Measurements from ENCODE around the gene NES.

GRCh38 chr1:156706657-156707416 lies 29.6 kb upstream of the NES start:
- TF ChIP-seq, protein P1, sequence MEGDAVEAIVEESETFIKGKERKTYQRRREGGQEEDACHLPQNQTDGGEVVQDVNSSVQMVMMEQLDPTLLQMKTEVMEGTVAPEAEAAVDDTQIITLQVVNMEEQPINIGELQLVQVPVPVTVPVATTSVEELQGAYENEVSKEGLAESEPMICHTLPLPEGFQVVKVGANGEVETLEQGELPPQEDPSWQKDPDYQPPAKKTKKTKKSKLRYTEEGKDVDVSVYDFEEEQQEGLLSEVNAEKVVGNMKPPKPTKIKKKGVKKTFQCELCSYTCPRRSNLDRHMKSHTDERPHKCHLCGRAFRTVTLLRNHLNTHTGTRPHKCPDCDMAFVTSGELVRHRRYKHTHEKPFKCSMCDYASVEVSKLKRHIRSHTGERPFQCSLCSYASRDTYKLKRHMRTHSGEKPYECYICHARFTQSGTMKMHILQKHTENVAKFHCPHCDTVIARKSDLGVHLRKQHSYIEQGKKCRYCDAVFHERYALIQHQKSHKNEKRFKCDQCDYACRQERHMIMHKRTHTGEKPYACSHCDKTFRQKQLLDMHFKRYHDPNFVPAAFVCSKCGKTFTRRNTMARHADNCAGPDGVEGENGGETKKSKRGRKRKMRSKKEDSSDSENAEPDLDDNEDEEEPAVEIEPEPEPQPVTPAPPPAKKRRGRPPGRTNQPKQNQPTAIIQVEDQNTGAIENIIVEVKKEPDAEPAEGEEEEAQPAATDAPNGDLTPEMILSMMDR (IDR thresholded peaks at IDR 0.05; ENCODE audit: low read depth, low read length) = no peak
- TF ChIP-seq POLR2A (IDR thresholded peaks at IDR 0.05; ENCODE audit: extremely low read depth, insufficient read length) = no peak
- no peak for TF ChIP-seq MAX (IDR thresholded peaks at IDR 0.05; ENCODE audit: low read depth, low read length)
